Measurements from ENCODE around the gene TJP3.

Gene TJP3

GRCh38 chr19:3716147-3716668, 8.0 kb downstream of the TJP3 start:
- DNase-seq: no peak

DNA sequence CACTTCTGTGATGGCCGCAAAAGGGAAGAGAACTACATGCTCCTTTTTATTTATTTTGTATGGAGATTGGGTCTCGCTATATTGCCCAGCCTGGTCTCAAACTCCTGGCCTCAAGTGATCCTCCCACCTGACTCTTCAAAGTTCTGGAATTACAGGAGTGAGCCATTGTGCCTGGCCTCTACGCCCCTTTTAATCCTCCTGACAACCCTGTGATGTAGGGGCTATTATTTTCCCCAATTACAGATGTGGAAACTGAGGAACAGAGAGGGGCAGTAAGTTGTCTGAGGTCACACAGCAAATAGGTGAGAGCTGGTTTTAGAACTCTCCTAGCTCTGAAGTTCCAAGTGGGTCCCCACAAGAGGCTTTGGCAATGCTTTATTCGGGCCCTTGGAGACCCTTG, 11.7 kb downstream of the TJP3 start:
- DNase-seq: no peak

DNA sequence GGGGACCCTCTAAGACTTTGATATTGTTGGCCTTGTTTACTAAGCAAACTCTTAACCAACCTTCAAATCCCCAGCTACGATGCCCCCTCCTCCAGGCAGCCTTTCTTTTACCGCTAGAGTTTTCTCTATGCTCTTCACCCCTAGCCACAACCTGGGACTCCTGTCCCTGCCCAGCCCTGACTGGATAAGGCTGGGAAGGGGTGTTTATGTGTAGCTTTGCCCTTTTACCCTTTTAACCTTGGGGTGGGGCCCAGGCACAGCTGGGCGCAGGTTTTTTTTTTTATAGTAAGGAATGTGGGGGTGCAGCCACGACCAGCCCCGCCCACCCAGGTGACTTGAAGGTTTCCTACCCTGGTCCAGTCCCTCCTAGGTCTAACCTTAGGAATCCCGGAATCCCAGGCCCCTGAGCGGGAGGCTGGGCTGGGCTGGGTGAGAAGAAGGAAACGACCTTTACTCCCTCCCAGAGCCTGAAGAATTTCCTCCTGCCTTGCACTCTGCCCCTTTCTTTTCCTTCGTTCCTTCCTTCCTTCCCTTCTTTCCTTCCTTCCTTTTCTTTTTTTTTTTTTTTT, 12.2 kb downstream of the TJP3 start:
- DNase-seq: no peak

DNA sequence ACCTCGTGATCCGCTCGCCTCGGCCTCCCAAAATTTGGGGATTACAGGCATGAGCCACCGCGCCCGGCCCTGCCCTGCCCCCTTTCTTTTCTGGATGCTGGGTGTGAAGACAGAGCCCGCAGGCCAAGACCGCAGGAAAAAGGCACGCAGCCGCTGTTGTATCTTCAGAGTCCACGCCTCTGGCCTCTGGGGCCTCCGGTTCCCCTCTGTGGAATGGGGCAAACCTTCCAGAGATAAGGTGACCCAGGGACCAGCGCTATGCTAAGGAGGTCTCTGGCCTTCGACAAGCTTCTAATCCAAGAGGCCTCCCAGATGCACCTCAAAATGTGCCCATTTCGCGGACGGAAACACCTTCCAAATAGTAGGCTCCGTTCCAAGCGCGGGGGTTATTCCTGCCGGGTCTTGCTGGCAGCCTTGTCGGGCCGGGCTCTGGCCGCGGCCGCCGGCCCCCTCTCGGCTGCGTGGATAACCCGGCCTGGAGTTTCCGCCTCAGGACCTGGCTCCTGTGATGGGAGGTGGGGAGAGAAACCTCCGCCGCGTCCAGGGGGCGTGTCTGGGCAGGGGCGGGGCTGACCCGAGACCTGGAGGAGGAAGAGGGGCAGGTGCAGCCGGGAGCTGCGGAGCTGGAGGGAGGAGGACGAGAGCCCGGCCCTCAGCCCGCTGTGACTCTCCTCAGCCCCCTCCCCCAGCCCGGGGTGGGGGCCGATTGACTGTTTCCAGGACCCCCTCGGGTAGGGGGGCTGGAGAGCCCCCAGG, 13.1 kb downstream of the TJP3 start:
- DNase-seq: peak; percentile 32 to 47

- DNase-seq: no peak
Measured at GRCh38 chr19:3721887-3722442, 13.8 kb downstream of the TJP3 start.

DNA sequence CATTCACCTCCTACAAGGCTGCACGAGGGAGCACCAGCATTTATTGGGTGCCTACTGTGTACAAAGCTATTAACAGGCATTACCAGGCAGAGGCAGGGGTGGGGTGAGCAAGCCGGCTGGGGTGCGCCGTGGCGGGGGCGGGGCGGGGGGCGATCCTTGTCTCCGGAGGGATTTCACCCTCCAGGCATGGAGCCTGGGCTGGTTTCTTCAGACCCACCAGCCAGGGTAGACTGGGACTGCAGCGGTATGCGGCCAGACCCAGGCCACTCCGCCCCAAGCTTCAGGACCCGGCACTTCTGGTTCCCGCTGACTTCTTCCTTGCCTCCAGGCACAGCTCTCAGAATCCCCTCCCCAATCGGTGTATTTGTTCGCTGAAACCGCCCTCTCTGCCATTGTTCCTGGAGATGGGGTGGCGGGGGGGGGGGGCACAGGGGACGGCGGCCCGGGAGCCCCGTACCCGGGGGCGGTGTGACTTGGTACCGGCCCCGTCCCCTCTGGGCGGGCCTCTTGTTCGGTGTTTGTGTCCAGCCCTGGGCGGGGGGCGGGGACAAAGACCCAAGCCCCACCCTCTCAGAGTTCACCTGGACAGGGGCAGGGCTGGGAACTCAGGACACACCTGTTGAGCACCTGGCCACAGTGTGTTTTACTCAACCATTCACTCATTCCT, 14.4 kb downstream of the TJP3 start:
- DNase-seq: no peak

DNA sequence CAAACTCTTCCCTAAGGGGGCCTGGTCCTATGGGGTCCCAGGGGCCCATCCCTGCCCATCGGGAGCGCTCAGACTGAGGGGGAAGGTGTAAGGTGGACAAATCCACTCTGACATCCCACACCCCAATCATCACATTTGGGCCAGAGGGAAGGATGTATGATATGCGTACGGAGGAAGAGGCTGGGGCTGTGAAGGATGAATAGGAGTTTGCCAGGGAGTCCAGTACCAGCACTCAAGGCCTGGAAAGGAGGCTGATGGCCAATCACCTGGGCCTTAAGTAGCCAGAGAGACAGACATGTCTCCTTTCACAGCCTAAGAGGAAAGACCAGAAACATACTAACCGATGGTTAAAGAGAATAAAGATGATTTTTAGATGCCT, 14.9 kb downstream of the TJP3 start:
- no peak for DNase-seq

GRCh38 chr19:3723883-3724282, 15.7 kb downstream of the TJP3 start:
- no peak for DNase-seq

DNA sequence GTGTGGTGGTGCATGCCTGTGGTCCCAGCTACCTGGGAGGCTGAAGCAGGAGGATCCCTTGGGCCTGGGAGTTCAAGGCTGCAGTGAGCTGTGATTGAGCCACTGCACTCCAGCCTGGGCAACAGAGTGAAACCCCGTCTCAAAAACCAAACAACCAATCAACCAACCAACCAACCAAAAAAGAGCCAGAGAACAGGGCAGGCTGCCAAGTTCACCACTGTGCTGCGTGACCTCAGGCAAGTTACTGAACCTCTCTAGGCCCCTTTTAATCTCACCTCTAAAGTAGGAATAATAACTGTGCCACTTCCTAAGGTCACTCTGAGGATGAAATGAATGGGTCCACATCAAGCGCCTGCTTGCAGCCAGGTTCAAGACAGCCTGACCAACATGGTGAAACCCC, 16.9 kb downstream of the TJP3 start:
- no peak for DNase-seq

- no peak for DNase-seq
Measured at GRCh38 chr19:3725640-3726310, 17.6 kb downstream of the TJP3 start.

- DNase-seq: no peak
Measured at GRCh38 chr19:3730457-3730958, 22.3 kb downstream of the TJP3 start.

DNA sequence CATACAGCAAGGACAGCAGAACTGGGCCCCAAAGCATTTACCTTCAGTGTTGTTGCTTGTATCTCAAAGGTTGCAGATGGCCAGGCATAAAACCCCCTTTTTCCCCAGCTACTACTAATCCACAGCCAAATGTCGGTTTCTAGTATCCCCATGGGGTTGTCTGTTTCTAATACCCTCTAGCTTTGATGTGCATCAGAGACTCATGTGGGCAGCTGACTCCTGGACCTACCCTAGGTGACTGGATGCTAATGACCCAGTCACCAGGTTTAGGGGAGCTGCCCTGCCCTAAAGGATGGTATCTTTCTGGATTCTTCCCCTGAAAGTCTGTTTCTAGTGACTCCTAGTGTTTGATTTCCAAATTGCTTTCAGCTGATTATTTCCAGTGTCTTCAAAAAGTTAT, 23.9 kb downstream of the TJP3 start:
- peak; percentile 1 to 5 for DNase-seq

DNA sequence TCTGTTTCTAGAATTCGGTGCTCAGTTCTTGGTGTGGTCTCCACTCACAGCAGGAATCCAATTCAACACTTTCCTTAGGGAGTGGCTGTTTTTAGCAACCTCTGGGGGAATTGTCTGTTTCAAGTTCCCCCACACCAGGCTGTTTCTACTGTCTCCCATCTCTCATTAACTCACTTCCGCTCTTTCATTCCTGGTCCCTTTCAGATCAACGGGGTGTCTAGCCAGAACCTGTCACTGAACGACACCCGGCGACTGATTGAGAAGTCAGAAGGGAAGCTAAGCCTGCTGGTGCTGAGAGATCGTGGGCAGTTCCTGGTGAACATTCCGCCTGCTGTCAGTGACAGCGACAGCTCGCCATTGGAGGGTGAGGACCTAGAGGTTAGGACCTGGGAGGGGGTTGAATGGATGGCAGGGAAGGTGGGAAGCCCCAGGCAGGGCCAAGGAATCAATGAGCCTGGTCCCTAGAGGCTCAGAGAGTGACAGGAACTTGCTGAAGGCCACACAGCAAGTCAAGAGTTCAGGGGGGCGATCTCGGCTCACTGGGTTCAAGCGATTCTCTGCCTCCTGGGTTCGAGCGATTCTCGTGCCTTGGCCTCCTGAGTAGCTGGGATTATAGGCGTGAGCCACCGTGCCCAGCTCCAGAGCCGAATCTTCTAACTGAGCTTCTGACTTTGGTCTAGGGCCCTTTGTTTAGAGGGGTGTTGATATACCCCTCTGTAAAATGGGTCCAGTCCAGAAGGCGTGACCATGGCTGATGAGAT, 25.5 kb downstream of the TJP3 start:
- DNase-seq: no peak

- no peak for DNase-seq
Measured at GRCh38 chr19:3734310-3734600, 26.1 kb downstream of the TJP3 start.

GRCh38 chr19:3736106-3736724, 28.0 kb downstream of the TJP3 start:
- no peak for DNase-seq

DNA sequence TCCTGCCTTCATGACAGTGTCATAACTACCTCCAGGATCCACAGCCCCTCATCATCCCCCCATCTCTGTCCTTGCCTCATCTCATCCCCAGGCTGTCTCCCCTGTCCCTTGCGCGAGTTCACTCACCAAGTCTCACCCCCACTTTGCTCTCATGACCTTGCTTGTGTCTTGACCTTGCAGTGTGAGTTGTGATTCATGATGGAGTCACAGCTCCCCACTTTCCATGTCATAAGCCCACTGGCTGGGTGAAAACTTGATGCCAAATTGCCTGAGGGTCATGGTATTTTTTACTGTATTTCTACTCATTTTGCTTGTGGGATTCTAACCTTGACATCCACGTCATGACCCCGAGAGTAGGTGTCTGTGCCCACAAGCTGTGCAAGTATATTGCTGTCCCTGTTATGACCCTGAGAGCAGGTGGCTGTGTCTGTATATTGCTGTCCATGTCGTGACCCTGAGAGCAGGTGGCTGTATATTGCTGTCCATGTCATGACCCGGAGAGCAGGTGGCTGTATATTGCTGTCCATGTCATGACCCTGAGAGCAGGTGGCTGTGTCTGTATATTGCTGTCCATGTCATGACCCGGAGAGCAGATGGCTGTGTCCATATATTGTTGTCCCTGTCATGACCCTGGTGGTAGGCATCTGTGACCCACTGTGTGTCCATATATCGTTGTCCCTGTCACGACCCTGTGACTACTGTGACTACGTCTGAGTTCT, 29.5 kb downstream of the TJP3 start:
- no peak for DNase-seq

GRCh38 chr19:3738477-3739220, 30.5 kb downstream of the TJP3 start:
- no peak for DNase-seq

GRCh38 chr19:3740431-3740830, 32.2 kb downstream of the TJP3 start:
- DNase-seq: no peak

- DNase-seq: peak; percentile 1 to 16
Measured at GRCh38 chr19:3743486-3743885, 35.3 kb downstream of the TJP3 start.

DNA sequence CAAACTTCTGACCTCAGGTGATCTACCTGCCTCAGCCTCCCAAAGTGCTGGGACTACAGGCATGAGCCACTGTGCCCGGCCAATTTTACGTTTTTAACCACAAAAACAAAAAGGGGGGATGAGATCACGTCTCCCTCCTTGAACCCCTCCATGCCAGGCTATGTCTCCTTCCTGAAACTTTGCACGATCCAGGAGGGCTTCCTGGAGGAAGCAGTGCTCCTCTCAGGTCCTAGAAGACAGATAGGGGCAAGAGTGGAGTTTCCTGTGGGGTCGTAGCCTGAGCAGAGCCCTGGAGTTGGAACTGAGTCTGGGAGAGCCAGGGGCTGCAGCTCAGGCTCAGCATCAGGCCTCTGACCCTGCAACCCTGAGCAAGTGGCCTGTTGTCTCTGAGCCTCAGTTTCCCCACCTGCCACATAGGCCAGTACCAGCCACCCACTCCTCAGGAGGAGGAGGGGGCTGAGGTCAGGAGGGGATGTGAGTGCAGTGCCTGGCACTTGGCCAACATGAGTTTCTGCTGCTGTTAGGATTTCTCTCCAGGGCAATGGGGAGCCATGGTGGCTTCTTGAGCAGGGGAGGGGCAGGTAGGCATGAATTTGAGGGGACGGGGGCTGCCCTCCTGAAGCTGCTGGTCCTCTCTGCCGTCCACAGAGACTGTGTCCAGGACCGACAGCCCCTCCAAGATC, 37.3 kb downstream of the TJP3 start:
- no peak for DNase-seq

Data from AML-193 (cell line).